ENCODE data around the gene SLC43A1.

- TF ChIP-seq RARB (CRISPR knock-in tag; IDR thresholded peaks at IDR 0.05) (no peak), ARNTL (CRISPR knock-in tag; IDR thresholded peaks at IDR 0.05; ENCODE audit: borderline replicate concordance, low read depth) (no peak), ZNF565 (CRISPR knock-in tag; conservative IDR thresholded peaks at IDR 0.05; ENCODE audit: low read depth) (no peak), CREB5 (CRISPR knock-in tag; IDR thresholded peaks at IDR 0.05; ENCODE audit: low read depth) (no peak), POU6F1 (CRISPR knock-in tag; IDR thresholded peaks at IDR 0.05; ENCODE audit: borderline replicate concordance, low read depth) (no peak), BACH2 (CRISPR knock-in tag; IDR thresholded peaks at IDR 0.05; ENCODE audit: borderline replicate concordance) (no peak), PPARA (CRISPR knock-in tag; IDR thresholded peaks at IDR 0.05; ENCODE audit: borderline replicate concordance) (no peak), ZFP30 (CRISPR knock-in tag; IDR thresholded peaks at IDR 0.05) (no peak), TSHZ2 (CRISPR knock-in tag; IDR thresholded peaks at IDR 0.05) (no peak), ESRRG (CRISPR knock-in tag; IDR thresholded peaks at IDR 0.05) (no peak)
Measured at GRCh38 chr11:57490456-57491248, 24.9 kb downstream of the SLC43A1 start.
